AG09319 (cell line): Measurements from ENCODE around the gene NFASC.

Source experiments
- DNase-seq: peaks from one replicate; pipeline ENCODE4 v3.0.0-alpha.2; 2010; ENCODE audit warnings: low read depth; ENCODE audit errors: extremely low read depth
- CTCF ChIP-seq: IDR thresholded peaks from 2 replicates; pipeline ENCODE4 v1.5.1; 2011; ENCODE audit warnings: low read depth, mild to moderate bottlenecking, inconsistent platforms, low read length, moderate library complexity

NFASC gene

GRCh38 chr1:204973449-204973848 is 102.8 kb downstream of the NFASC start:
- TF ChIP-seq CTCF, result no peak

GRCh38 chr1:204974327-204974726 is 103.7 kb downstream of the NFASC start:
- TF ChIP-seq CTCF, result no peak
- no peak for DNase-seq

More at GRCh38 chr1:204973449-204973848, 102.8 kb downstream of the NFASC start:
- no peak for DNase-seq

- DNase-seq, result no peak
- no peak for TF ChIP-seq CTCF
Observed at GRCh38 chr1:204975021-204975420, 104.4 kb downstream of the NFASC start.

- DNase-seq, result no peak
- TF ChIP-seq CTCF, result peak; percentile 86
Observed at GRCh38 chr1:204975568-204976235, 105.0 kb downstream of the NFASC start.

GRCh38 chr1:204976646-204977045 is 106.0 kb downstream of the NFASC start:
- no peak for DNase-seq
- TF ChIP-seq CTCF, result no peak

GRCh38 chr1:204977318-204977717 is 106.7 kb downstream of the NFASC start:
- TF ChIP-seq CTCF, result no peak
- no peak for DNase-seq

GRCh38 chr1:204978782-204979181 is 108.1 kb downstream of the NFASC start:
- DNase-seq, result no peak
- no peak for TF ChIP-seq CTCF
